MCF 10A (cell line): ENCODE data around the gene MROH9. TPM values are rescaled to one million over a fixed set of nuclear protein-coding genes. Genes with fewer than 3 reads are reported as not detected.

ENCODE experiments used
- BruUV-seq: library from RNA; stranded (reverse); fragments of 400-500 nt; replicated peaks from 2 replicates; lab custom pipeline; 2021; lab: Mats Ljungman, UMichigan
- CTCF ChIA-PET: fragments of 300-600 bp; sonication (Branson Sonifier 250); formaldehyde crosslinking; extraction: SDS; loops from one replicate; lab custom pipeline; 2021; ENCODE audit warnings: antibody characterized with exemption, inconsistent platforms; lab: Yijun Ruan, JAX
- POLR2A ChIA-PET: fragments of 300-600, 350-650 bp; sonication (Branson Sonifier 250); formaldehyde crosslinking; extraction: SDS; loops from one replicate; lab custom pipeline; 2020; ENCODE audit warnings: antibody characterized with exemption, inconsistent platforms; lab: Yijun Ruan, JAX
- DNase-seq: peaks from one replicate; pipeline ENCODE4 v3.0.0-alpha.2; 2018; ENCODE audit not compliant: unreplicated experiment
- H3K27ac Mint-ChIP-seq: one replicate; pipeline ENCODE4 v1.8.0; 2022; ENCODE audit warnings: mild to moderate bottlenecking, low read depth, mixed read lengths; ENCODE audit not compliant: unreplicated experiment
- H3K27me3 Mint-ChIP-seq: one replicate; pipeline ENCODE4 v1.8.0; 2022; ENCODE audit warnings: mixed read lengths; ENCODE audit not compliant: insufficient read depth, unreplicated experiment
- H3K36me3 Mint-ChIP-seq: one replicate; pipeline ENCODE4 v1.8.0; 2022; ENCODE audit warnings: mild to moderate bottlenecking, moderate library complexity, mixed read lengths; ENCODE audit not compliant: insufficient read depth, unreplicated experiment
- H3K4me1 Mint-ChIP-seq: one replicate; pipeline ENCODE4 v1.8.0; 2022; ENCODE audit warnings: mixed read lengths; ENCODE audit not compliant: insufficient read depth, unreplicated experiment
- H3K4me3 Mint-ChIP-seq: one replicate; pipeline ENCODE4 v1.8.0; 2022; ENCODE audit warnings: mild to moderate bottlenecking, moderate library complexity, mixed read lengths; ENCODE audit not compliant: unreplicated experiment
- H3K9me3 Mint-ChIP-seq: one replicate; pipeline ENCODE4 v1.8.0; 2022; ENCODE audit warnings: mixed read lengths; ENCODE audit not compliant: unreplicated experiment
- CTCF ChIP-seq: fragments of 200-600 bp; IDR thresholded peaks from one replicate; pipeline ENCODE4 v1.8.0; 2022; ENCODE audit warnings: antibody characterized with exemption, mild to moderate bottlenecking; ENCODE audit not compliant: unreplicated experiment
- intact Hi-C: fragments of 100-400 bp; cut with micrococcal nuclease; formaldehyde crosslinking; loops from 2 replicates; pipeline ENCODE4 v1.14.1; 2022
- total RNA-seq: library from RNA; stranded (reverse); gene quantifications from 2 replicates; pipeline ENCODE4 v1.2.3, GENCODE V29; 2022

Gene MROH9
- total RNA-seq, 1 experiment from 2014 or later = not detected

DNA sequence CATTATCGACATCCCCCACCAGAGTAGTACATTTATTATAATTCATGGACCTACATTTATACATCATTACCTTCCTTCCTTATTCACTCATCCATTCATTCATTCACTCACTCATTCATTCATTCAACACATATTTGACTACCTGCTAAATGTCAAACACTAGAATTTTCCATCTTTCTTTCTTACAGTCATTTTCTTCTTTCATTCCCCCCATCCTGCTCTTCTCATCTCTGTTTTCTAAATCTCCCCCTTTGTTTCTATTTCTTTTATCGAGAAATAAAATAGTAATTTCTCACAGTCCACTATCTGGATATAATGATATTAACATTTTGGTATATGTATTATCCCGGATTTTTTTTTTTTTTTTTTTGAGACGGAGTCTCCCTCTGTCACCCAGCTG lies 127.6 kb downstream of the MROH9 start:
- intact Hi-C loops = no loop called here
- no peak for TF ChIP-seq CTCF
- ChIA-PET CTCF (no interaction called here), POLR2A (no interaction called here)
- Mint-ChIP-seq H3K36me3 (no peaks in the 10 kb centered on the region), H3K27me3 (no peaks in the 10 kb centered on the region), H3K27ac (no peak overlapping the region), H3K4me3 (no peak overlapping the region), H3K9me3 (no peaks in the 10 kb centered on the region), H3K4me1 (no peaks in the 10 kb centered on the region)
- no TSS peak for BruUV-seq
- DNase-seq = no peak

GRCh38 chr1:171075041-171075440 lies 139.7 kb downstream of the MROH9 start:
- Mint-ChIP-seq H3K4me1 (no peaks in the 10 kb centered on the region), H3K27ac (no peak overlapping the region), H3K4me3 (no peak overlapping the region), H3K9me3 (no peaks in the 10 kb centered on the region), H3K36me3 (no peaks in the 10 kb centered on the region), H3K27me3 (no peaks in the 10 kb centered on the region)
- no TSS peak for BruUV-seq
- intact Hi-C loops = no loop called here
- CTCF ChIA-PET = interaction anchor here (0.5 to 3.8 kb wide), 10 partner anchors 10 to 1329 kb away, joined by 3 to 25 read pairs (median 4); partner anchors contain the start of gene FMO4
- POLR2A ChIA-PET = no interaction called here
- DNase-seq = no peak
- TF ChIP-seq CTCF = no peak

- Mint-ChIP-seq H3K9me3 (no peaks in the 10 kb centered on the region), H3K4me3 (no peak overlapping the region), H3K4me1 (no peaks in the 10 kb centered on the region), H3K36me3 (no peaks in the 10 kb centered on the region), H3K27ac (no peak overlapping the region), H3K27me3 (no peaks in the 10 kb centered on the region)
- peak; percentile 34 for TF ChIP-seq CTCF
- intact Hi-C loops = loop anchor here (1.0 to 5.0 kb wide), 5 partner anchors 107 to 636 kb away; partner anchors contain the start of gene PRRC2C
- DNase-seq = peak; percentile 52
- POLR2A ChIA-PET = interaction anchor here (0.9 to 1.6 kb wide), 3 partner anchors 137 to 232 kb away, joined by 3 to 7 read pairs (median 4); partner anchors contain the start of gene FMO4
- CTCF ChIA-PET = interaction anchor here (0.6 to 3.0 kb wide), 53 partner anchors 11 to 922 kb away, joined by 3 to 146 read pairs (median 4); partner anchors contain the start of genes FMO2, FMO3 and FMO4
- no TSS peak for BruUV-seq
Observed at GRCh38 chr1:171081314-171081753, 146.0 kb downstream of the MROH9 start.

- intact Hi-C loops = loop anchor here (1.0 to 5.0 kb wide), 5 partner anchors 107 to 636 kb away; partner anchors contain the start of gene PRRC2C
- DNase-seq = no peak
- no peaks in the 10 kb centered on the region for H3K36me3 Mint-ChIP-seq
- no peaks in the 10 kb centered on the region for H3K4me1 Mint-ChIP-seq
- H3K27ac Mint-ChIP-seq = no peak overlapping the region
- no peaks in the 10 kb centered on the region for H3K27me3 Mint-ChIP-seq
- no TSS peak for BruUV-seq
- POLR2A ChIA-PET = interaction anchor here (1.1 to 1.6 kb wide), 2 partner anchors 136 to 144 kb away, joined by 3 to 4 read pairs; no protein-coding TSS in a partner anchor
- no peak for TF ChIP-seq CTCF
- no peaks in the 10 kb centered on the region for H3K9me3 Mint-ChIP-seq
- CTCF ChIA-PET = interaction anchor here (0.6 to 3.0 kb wide), 43 partner anchors 10 to 595 kb away, joined by 3 to 146 read pairs (median 4); partner anchors contain the start of genes FMO2, FMO3 and FMO4
- no peak overlapping the region for H3K4me3 Mint-ChIP-seq
Observed at GRCh38 chr1:171081763-171082201, 146.4 kb downstream of the MROH9 start.
